Bronchial epithelial cell (primary cell): ENCODE results near the gene BRWD1. TPM values are rescaled to one million over a fixed set of nuclear protein-coding genes. Genes with fewer than 3 reads are reported as not detected.

Experiments used
- DNase-seq: peaks from one replicate; pipeline ENCODE4 v3.0.0-alpha.2; 2010; ENCODE audit warnings: low read depth
- FAIRE-seq: peaks from 2 replicates; lab custom pipeline; 2011; peaks lifted over from hg19 to GRCh38; lab: Jason Lieb, UNC
- H3K27me3 ChIP-seq: 2 replicates; pipeline ENCODE4 v1.5.1; 2011; ENCODE audit warnings: low read length; ENCODE audit not compliant: control insufficient read depth, insufficient read depth
- H3K36me3 ChIP-seq: 2 replicates; pipeline ENCODE4 v1.5.1; 2011; ENCODE audit warnings: low read length; ENCODE audit not compliant: control insufficient read depth, insufficient read depth
- H3K4me3 ChIP-seq: 2 replicates; pipeline ENCODE4 v1.5.1; 2011; ENCODE audit warnings: mild to moderate bottlenecking, low read depth, low read length, control low read depth
- CTCF ChIP-seq: IDR thresholded peaks from 2 replicates; pipeline ENCODE4 v1.5.1; 2011; ENCODE audit warnings: mild to moderate bottlenecking, moderate library complexity, low read length, control low read depth, inconsistent platforms; ENCODE audit not compliant: insufficient read depth, severe bottlenecking
- total RNA-seq: library from RNA; depleted of rRNA; stranded (reverse); fragments of >200 nt; gene quantifications from 2 replicates; pipeline ENCODE4 v1.2.1, GENCODE V29; 2014

Gene BRWD1
- total RNA-seq, 1 donor from 2014 or later, result 71.6 TPM

- H3K36me3 ChIP-seq, result no peaks in the 10 kb centered on the region
- no peak for DNase-seq
- H3K4me3 ChIP-seq, result no peak overlapping the region
- no peak for TF ChIP-seq CTCF
- H3K27me3 ChIP-seq, result no peaks in the 10 kb centered on the region
- FAIRE-seq, result no peak
Measured at GRCh38 chr21:39144191-39144590, 169.2 kb downstream of the BRWD1 start.

GRCh38 chr21:39142972-39143371, 170.5 kb downstream of the BRWD1 start:
- no peaks in the 10 kb centered on the region for H3K27me3 ChIP-seq
- FAIRE-seq (no peak), DNase-seq (peak; percentile 52)
- no peak overlapping the region for H3K4me3 ChIP-seq
- no peak for TF ChIP-seq CTCF
- H3K36me3 ChIP-seq, result no peaks in the 10 kb centered on the region

- Histone ChIP-seq H3K36me3 (no peaks in the 10 kb centered on the region), H3K4me3 (no peak overlapping the region), H3K27me3 (no peaks in the 10 kb centered on the region)
- no peak for FAIRE-seq
- no peak for DNase-seq
- no peak for TF ChIP-seq CTCF
Measured at GRCh38 chr21:39141502-39141901, 171.9 kb downstream of the BRWD1 start.

GRCh38 chr21:39137248-39138178, 175.9 kb downstream of the BRWD1 start:
- H3K36me3 ChIP-seq, result no peaks in the 10 kb centered on the region
- peak; percentile 16 for TF ChIP-seq CTCF
- no peaks in the 10 kb centered on the region for H3K27me3 ChIP-seq
- H3K4me3 ChIP-seq, result no peak overlapping the region
- no peak for FAIRE-seq
- DNase-seq, result peak; percentile 71

GRCh38 chr21:39136711-39137110, 176.7 kb downstream of the BRWD1 start:
- no peak for FAIRE-seq
- Histone ChIP-seq H3K27me3 (no peaks in the 10 kb centered on the region), H3K36me3 (no peaks in the 10 kb centered on the region), H3K4me3 (no peak overlapping the region)
- peak; percentile 71 for DNase-seq
- no peak for TF ChIP-seq CTCF
